HL-60 (cell line): Measurements from ENCODE around the gene PTTG1.
"Not testable (repeated sequence)": the region's sequence is repeated elsewhere in the genome, so short reads cannot be mapped to it uniquely, and the experiment has no call there.

ENCODE experiments used
- DNase-seq, 2 experiments: peaks; one replicate each; pipeline ENCODE4 v3.0.0-alpha.2; 2010 to 2020; ENCODE audit warnings: low read depth in 1 of 2, low spot score in 1 of 2
- H3K27ac ChIP-seq: fragments of 250-450 bp; sonication (Bioruptor Pico); replicated peaks from 2 replicates; pipeline ENCODE4 v1.5.1; 2020; ENCODE audit warnings: mild to moderate bottlenecking, moderate library complexity
- H3K27me3 ChIP-seq: fragments of 250-450 bp; sonication (Bioruptor Pico); 2 replicates; pipeline ENCODE4 v1.5.1; 2021; ENCODE audit warnings: mild to moderate bottlenecking, moderate library complexity; ENCODE audit not compliant: insufficient read depth, poor library complexity, severe bottlenecking
- H3K4me3 ChIP-seq: replicated peaks from 2 replicates; pipeline ENCODE4 v1.5.1; 2011; ENCODE audit warnings: mild to moderate bottlenecking, control low read depth, low read length; ENCODE audit not compliant: insufficient read depth
- CTCF ChIP-seq: IDR thresholded peaks from one replicate; pipeline ENCODE4 v1.5.1; 2011; ENCODE audit warnings: low read length, control low read depth, inconsistent platforms; ENCODE audit not compliant: insufficient read depth
- GABPA ChIP-seq: IDR thresholded peaks from 2 replicates; pipeline ENCODE4 v1.6.1; 2012; ENCODE audit warnings: low read depth
- POLR2AphosphoS5 ChIP-seq: IDR thresholded peaks from 2 replicates; pipeline ENCODE4 v1.6.1; 2012; ENCODE audit warnings: low read depth
- REST ChIP-seq: IDR thresholded peaks from 2 replicates; pipeline ENCODE4 v1.6.1; 2012; ENCODE audit warnings: low read depth; ENCODE audit not compliant: insufficient replicate concordance
- SPI1 ChIP-seq: IDR thresholded peaks from 2 replicates; pipeline ENCODE4 v1.6.1; 2012; ENCODE audit warnings: low read depth, mild to moderate bottlenecking, borderline replicate concordance

The PTTG1 gene

GRCh38 chr5:160435532-160435931 is 13.9 kb downstream of the PTTG1 start:
- Histone ChIP-seq H3K27ac (no peak overlapping the region), H3K27me3 (no peaks in the 10 kb centered on the region), H3K4me3 (no peak overlapping the region)
- DNase-seq: no peak
- TF ChIP-seq POLR2AphosphoS5 (no peak), REST (no peak), CTCF (no peak), SPI1 (no peak), GABPA (no peak)

- no peak overlapping the region for H3K4me3 ChIP-seq
- H3K27me3 ChIP-seq: no peaks in the 10 kb centered on the region
- H3K27ac ChIP-seq: no peak overlapping the region
- TF ChIP-seq POLR2AphosphoS5 (no peak), CTCF (no peak), SPI1 (no peak), GABPA (no peak)
- DNase-seq: no peak
Observed at GRCh38 chr5:160436017-160436416, 14.4 kb downstream of the PTTG1 start.

GRCh38 chr5:160436661-160437060 is 15.0 kb downstream of the PTTG1 start:
- not testable (repeated sequence) for H3K27ac ChIP-seq, H3K27me3 ChIP-seq, H3K4me3 ChIP-seq, DNase-seq

GRCh38 chr5:160437271-160437670 is 15.6 kb downstream of the PTTG1 start:
- Histone ChIP-seq H3K27me3 (no peaks in the 10 kb centered on the region), H3K27ac (no peak overlapping the region), H3K4me3 (no peak overlapping the region)
- no peak for DNase-seq
- TF ChIP-seq GABPA: no peak

- TF ChIP-seq CTCF (peak; percentile 81), POLR2AphosphoS5 (no peak), SPI1 (peak; percentile 22; the same call in 1 of the 2 replicates), GABPA (no peak)
- peak overlapping the region; percentile 45 for H3K4me3 ChIP-seq
- H3K27ac ChIP-seq: no peak overlapping the region; the same call in 1 of the 2 replicates
- no peaks in the 10 kb centered on the region for H3K27me3 ChIP-seq
- DNase-seq: peak in 1 of 2 experiments; percentile 60
Observed at GRCh38 chr5:160438316-160439204, 16.9 kb downstream of the PTTG1 start.
